K562 (cell line): ENCODE measurements around the gene ABLIM1. TPM values are rescaled to one million over a fixed set of nuclear protein-coding genes. Genes with fewer than 3 reads are reported as not detected.

ENCODE experiments used
- ATAC-seq: fragments of 200-7000 bp; cut with Tn5 transposase; 3 replicates; pipeline ENCODE4 v1.9.1; 2020; ENCODE audit warnings: moderate library complexity
- BruUV-seq: library from RNA; stranded (reverse); fragments of 400-500 nt; replicated peaks from 2 replicates; lab custom pipeline; 2021; lab: Mats Ljungman, UMichigan
- CTCF ChIA-PET: fragments of 300-600 bp; formaldehyde crosslinking; extraction: SDS; loops from one replicate; lab custom pipeline; 2021; ENCODE audit warnings: low intra/inter-chr PET ratio; lab: Yijun Ruan, JAX
- POLR2A ChIA-PET: fragments of 300-600, 350-650 bp; sonication (Branson Sonifier 250); formaldehyde crosslinking; extraction: SDS; loops from one replicate; lab custom pipeline; 2021; ENCODE audit warnings: antibody characterized with exemption, inconsistent platforms; lab: Yijun Ruan, JAX
- DNase-seq, 4 experiments: peaks; one replicate each; pipeline versions ENCODE4 v3.0.0 to v3.0.0-alpha.2; 2011 to 2018; ENCODE audit warnings: low spot score in 3 of 4, mixed read lengths in 3 of 4; ENCODE audit errors: extremely low read depth in 1 of 4
- FAIRE-seq: peaks from 2 replicates; lab custom pipeline; 2011; peaks lifted over from hg19 to GRCh38; lab: Jason Lieb, UNC
- H2AFZ ChIP-seq: 2 replicates; pipeline ENCODE4 v1.6.0; 2011; ENCODE audit warnings: low read depth, low read length, control low read depth, inconsistent platforms
- H3K27ac ChIP-seq: fragments of 200-600 bp; 3 replicates; pipeline ENCODE4 v1.8.0; 2011; ENCODE audit warnings: low read depth, mild to moderate bottlenecking, control low read depth, inconsistent platforms, low read length, moderate library complexity, mixed read lengths; ENCODE audit errors: extremely low read depth
- H3K27me3 ChIP-seq, 2 experiments: fragments of 300-600 bp in 1 of 2; 2 replicates in 1 of 2; 3 replicates in 1 of 2; pipeline versions ENCODE4 v1.6.0 to v1.8.0; 2011; ENCODE audit warnings: inconsistent platforms in 2 of 2, low read length in 2 of 2, mild to moderate bottlenecking in 1 of 2, mixed read lengths in 1 of 2, moderate library complexity in 1 of 2; ENCODE audit not compliant: control insufficient read depth in 2 of 2, insufficient read depth in 2 of 2
- H3K36me3 ChIP-seq: fragments of 300-600 bp; 3 replicates; pipeline ENCODE4 v1.8.0; 2011; ENCODE audit warnings: mild to moderate bottlenecking, low read length, inconsistent platforms; ENCODE audit not compliant: control insufficient read depth, insufficient read depth
- H3K4me1 ChIP-seq, 2 experiments: fragments of 200-600 bp in 1 of 2; replicated peaks in 1 of 2; 2 replicates in 1 of 2; 3 replicates in 1 of 2; pipeline versions ENCODE4 v1.5.1 to v1.8.0; 2011; ENCODE audit warnings: inconsistent platforms in 2 of 2, low read length in 2 of 2, mild to moderate bottlenecking in 1 of 2, mixed read lengths in 1 of 2, moderate library complexity in 1 of 2; ENCODE audit not compliant: control insufficient read depth in 2 of 2, insufficient read depth in 2 of 2
- H3K4me2 ChIP-seq: 2 replicates; pipeline ENCODE4 v1.6.1; 2011; ENCODE audit warnings: low read length, control low read depth, inconsistent platforms, mixed read lengths; ENCODE audit not compliant: insufficient read depth
- H3K4me3 ChIP-seq: fragments of 200-600 bp; sonication (generic), shearing (Covaris generic); 2 replicates; pipeline ENCODE4 v1.5.1; 2016; ENCODE audit warnings: control low read depth, inconsistent platforms
- H3K79me2 ChIP-seq: fragments of 200-600 bp; 3 replicates; pipeline ENCODE4 v1.8.0; 2011; ENCODE audit warnings: low read length, inconsistent platforms; ENCODE audit not compliant: control insufficient read depth, insufficient read depth
- H3K9ac ChIP-seq, 2 experiments: 2 replicates each; pipeline versions ENCODE4 v1.6.0 to v1.6.1; 2011; ENCODE audit warnings: low read depth in 2 of 2, low read length in 2 of 2, control low read depth in 1 of 2, inconsistent platforms in 1 of 2, mild to moderate bottlenecking in 1 of 2, mixed read lengths in 1 of 2; ENCODE audit not compliant: insufficient read depth in 1 of 2
- H3K9me1 ChIP-seq: one replicate; pipeline ENCODE4 v1.6.0; 2011; ENCODE audit warnings: inconsistent platforms, mild to moderate bottlenecking, low read length, moderate library complexity; ENCODE audit not compliant: control insufficient read depth, insufficient read depth
- H3K9me3 ChIP-seq: replicated peaks from 2 replicates; pipeline ENCODE4 v1.5.1; 2011; ENCODE audit warnings: low read depth, low read length, inconsistent platforms; ENCODE audit not compliant: control insufficient read depth, insufficient read depth
- H4K20me1 ChIP-seq: replicated peaks from 2 replicates; pipeline ENCODE4 v1.6.1; 2011; ENCODE audit warnings: low read length, inconsistent platforms, mixed read lengths; ENCODE audit not compliant: control insufficient read depth, insufficient read depth
- CSDE1 ChIP-seq, 2 experiments: fragments of 450-650 bp; IDR thresholded peaks; 2 replicates each; pipeline ENCODE4 v1.6.1; 2016; ENCODE audit warnings: mild to moderate bottlenecking in 1 of 2
- KLF13 ChIP-seq: fragments of 450-650 bp; IDR thresholded peaks from 2 replicates; pipeline ENCODE4 v1.6.1; 2016; ENCODE audit warnings: missing genetic modification characterization, low read depth, mild to moderate bottlenecking, missing compliant biosample characterization, moderate library complexity, borderline replicate concordance
- MIER1 ChIP-seq: fragments of 450-650 bp; IDR thresholded peaks from 2 replicates; pipeline ENCODE4 v1.6.1; 2016; ENCODE audit warnings: antibody characterized with exemption, mild to moderate bottlenecking, low read depth
- NR4A1 ChIP-seq, 2 experiments: fragments of 250-450 bp in 1 of 2; fragments of 450-650 bp in 1 of 2; sonication (Bioruptor Pico) in 1 of 2; IDR thresholded peaks; 2 replicates each; pipeline versions ENCODE4 v1.4.0 to v1.6.1; 2016 to 2020; ENCODE audit warnings: mild to moderate bottlenecking in 2 of 2, missing compliant biosample characterization in 1 of 2, missing genetic modification characterization in 1 of 2, moderate library complexity in 1 of 2
- RBBP5 ChIP-seq: fragments of 200-600 bp; sonication (generic); IDR thresholded peaks from 2 replicates; pipeline ENCODE4 v1.6.1; 2012; ENCODE audit warnings: borderline replicate concordance, mild to moderate bottlenecking, low read length, control low read depth, inconsistent platforms; ENCODE audit not compliant: insufficient read depth, poor library complexity, severe bottlenecking
- RBM39 ChIP-seq: fragments of 200-400 bp; formaldehyde crosslinking; optimal IDR thresholded peaks from 2 replicates; pipeline ENCODE3; 2018; ENCODE audit warnings: low read depth, low read length
- RREB1 ChIP-seq: fragments of 250-450 bp; sonication (Bioruptor Pico); IDR thresholded peaks from 2 replicates; pipeline ENCODE4 v1.4.0; 2020
- SMARCA5 ChIP-seq: fragments of 450-650 bp; IDR thresholded peaks from 2 replicates; pipeline ENCODE4 v1.6.1; 2016
- ZNF707 ChIP-seq: fragments of 250-450 bp; sonication (Bioruptor Pico); conservative IDR thresholded peaks from 2 replicates; pipeline ENCODE4 v1.8.0; 2022; ENCODE audit warnings: inconsistent platforms, mild to moderate bottlenecking, moderate library complexity
- WGBS: fragments of 100-300 bp; shearing (Covaris generic); methylation state at CpG from one replicate; pipeline ENCODE4 v1.1.6; 2016; ENCODE audit warnings: low coverage, mixed read lengths; ENCODE audit not compliant: insufficient coverage; ENCODE audit errors: missing lambda C conversion rate; 5-methylcytosine and 5-hydroxymethylcytosine counted together
- in situ Hi-C: fragments of 300-500 bp; cut with MboI; formaldehyde crosslinking; loops from 4 replicates; pipeline ENCODE4 v1.15.0; 2018; ENCODE audit warnings: inconsistent platforms, mixed read lengths
- intact Hi-C: fragments of 100-400 bp; cut with micrococcal nuclease; formaldehyde crosslinking; loops from 2 replicates; pipeline ENCODE4 v1.14.2; 2022
- polyA plus RNA-seq, 8 experiments: library from polyadenylated mRNA; depleted of rRNA in 4 of 8; stranded (reverse) in 5 of 8; unstranded in 3 of 8; fragments of >200 nt; fragmentation: Nextera tagmentation in 2 of 8; fragmentation: Illumina TruSeq in 1 of 8; extraction: Ambion mirVana in 2 of 8; extraction: Trizol in 1 of 8; gene quantifications; 2 replicates each; pipeline versions ENCODE4 v1.2.1 to v1.2.3, GENCODE V29; 2011 to 2014; ENCODE audit warnings: inconsistent platforms in 1 of 8, missing spikeins in 1 of 8
- total RNA-seq, 7 experiments: library from RNA; depleted of rRNA in 6 of 7; stranded (reverse); fragments of >200 nt in 6 of 7; fragmentation: Illumina TruSeq in 2 of 7; extraction: Trizol in 2 of 7; gene quantifications; 2 replicates each; pipeline versions ENCODE4 v1.2.1 to v1.2.3, GENCODE V29; 2011 to 2021; ENCODE audit warnings: low replicate concordance in 1 of 7

ABLIM1 gene
- total and polyA plus RNA-seq, 9 of the 15 experiments (the other 6 are each of a cell fraction or from before 2014, with no cell fraction given) = 0.07 to 0.49 (median 0.14) TPM; not detected in 6

- DNase-seq (no peak), FAIRE-seq (no peak), ATAC-seq (no peak)
- BruUV-seq = no TSS peak
- intact Hi-C loops (no loop called here), in situ Hi-C loops (no loop called here)
- Histone ChIP-seq H3K79me2 (no peaks in the 10 kb centered on the region), H3K36me3 (no peaks in the 10 kb centered on the region), H3K27me3 (no peaks in the 10 kb centered on the region), H3K27ac (no peak overlapping the region), H3K9me3 (no peaks in the 10 kb centered on the region), H3K9ac (no peak overlapping the region), H3K4me2 (no peak overlapping the region), H3K9me1 (no peaks in the 10 kb centered on the region), H3K4me1 (no peaks in the 10 kb centered on the region), H4K20me1 (no peaks in the 10 kb centered on the region), H3K4me3 (no peak overlapping the region), H2AFZ (no peak overlapping the region)
- 0% methylated on average over 3 of the region's 3 CpGs for WGBS
- POLR2A ChIA-PET = interaction anchor here (0.6 kb wide), 1 partner anchor 176 kb away, joined by 3 read pairs; no protein-coding TSS in a partner anchor
- no peak for TF ChIP-seq RBM39
- TF ChIP-seq ZNF707 (CRISPR knock-in tag) = no peak
- TF ChIP-seq RREB1 (CRISPR knock-in tag) = no peak
- TF ChIP-seq KLF13 (tag) = no peak
- no peak for TF ChIP-seq MIER1
- TF ChIP-seq SMARCA5 = no peak
- TF ChIP-seq CSDE1 (IDR thresholded peaks at IDR 0.05) = no peak
- no peak for TF ChIP-seq RBBP5
- TF ChIP-seq NR4A1 (CRISPR knock-in tag; IDR thresholded peaks at IDR 0.05) = no peak
- TF ChIP-seq NR4A1 (tag; IDR thresholded peaks at IDR 0.05) = no peak
- CTCF ChIA-PET = no interaction called here
Measured at GRCh38 chr10:114495303-114495702, 162.8 kb downstream of the ABLIM1 start.
